Stimulated activated CD8-positive, alpha-beta memory T cell treated with anti-CD3 and anti-CD28 coated beads, Interleukin-12 subunit alpha, Interleukin-12 subunit beta, amount 100 ng/mL, for 1 hour (primary cell): Measurements from ENCODE around the gene ZNRF3.
"Not testable (repeated sequence)": the region's sequence is repeated elsewhere in the genome, so short reads cannot be mapped to it uniquely, and the experiment has no call there.

Experiments
- DNase-seq: peaks from one replicate; pipeline ENCODE4 v3.0.0-alpha.2; 2020; ENCODE audit warnings: low read depth

The ZNRF3 gene

GRCh38 chr22:28884747-28885350 lies 1.5 kb downstream of the ZNRF3 start:
- no peak for DNase-seq

DNA sequence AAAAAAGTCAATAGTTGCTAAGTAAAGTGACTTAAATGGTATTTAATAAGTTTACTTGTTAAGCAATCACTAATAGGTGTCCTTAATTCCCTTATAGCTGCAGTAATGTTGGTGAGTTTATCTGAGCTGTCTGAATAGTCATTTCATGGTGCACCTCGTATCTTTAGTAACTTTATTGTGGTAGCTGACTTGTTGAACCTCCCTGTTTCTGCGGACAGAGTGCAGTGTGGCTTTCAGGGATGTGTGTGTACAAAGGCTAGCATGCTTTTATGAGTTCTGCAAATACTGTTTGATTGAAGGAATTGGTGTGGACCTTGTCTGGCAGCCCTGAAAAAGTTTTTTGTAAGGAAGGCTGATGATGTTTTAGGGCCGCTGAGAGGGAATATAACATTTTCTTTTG lies 2.6 kb downstream of the ZNRF3 start:
- DNase-seq: no peak

GRCh38 chr22:28886679-28887078 lies 3.3 kb downstream of the ZNRF3 start:
- DNase-seq: not testable (repeated sequence)

- no peak for DNase-seq
These were observed 4.5 kb downstream of the ZNRF3 start for GRCh38 chr22:28887725-28888459.

DNA sequence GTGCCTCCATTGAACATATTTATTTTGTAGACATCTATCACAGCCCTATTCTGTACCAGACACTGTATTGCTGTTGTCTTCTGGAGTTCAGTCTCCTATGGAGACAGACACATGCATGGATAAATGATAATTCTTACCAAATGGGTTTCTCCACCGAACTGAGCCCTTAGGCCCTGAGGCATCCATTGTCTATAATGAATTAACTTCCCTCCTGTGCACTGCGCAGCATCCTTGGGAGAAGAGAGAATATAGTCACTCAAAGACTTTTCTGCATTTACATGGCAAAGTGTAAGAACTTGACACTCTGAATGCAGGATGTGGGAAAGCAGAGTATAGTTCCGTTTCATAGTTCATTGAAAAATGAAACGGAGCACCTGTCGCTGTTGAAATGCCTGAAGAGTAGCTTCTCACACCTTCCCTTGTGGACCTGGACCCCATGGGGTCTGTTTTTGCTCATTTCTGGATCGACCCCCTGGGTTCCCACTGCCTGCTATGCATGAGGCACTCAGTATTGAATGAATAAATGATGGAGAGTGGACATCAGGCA lies 6.2 kb downstream of the ZNRF3 start:
- DNase-seq: no peak

DNA sequence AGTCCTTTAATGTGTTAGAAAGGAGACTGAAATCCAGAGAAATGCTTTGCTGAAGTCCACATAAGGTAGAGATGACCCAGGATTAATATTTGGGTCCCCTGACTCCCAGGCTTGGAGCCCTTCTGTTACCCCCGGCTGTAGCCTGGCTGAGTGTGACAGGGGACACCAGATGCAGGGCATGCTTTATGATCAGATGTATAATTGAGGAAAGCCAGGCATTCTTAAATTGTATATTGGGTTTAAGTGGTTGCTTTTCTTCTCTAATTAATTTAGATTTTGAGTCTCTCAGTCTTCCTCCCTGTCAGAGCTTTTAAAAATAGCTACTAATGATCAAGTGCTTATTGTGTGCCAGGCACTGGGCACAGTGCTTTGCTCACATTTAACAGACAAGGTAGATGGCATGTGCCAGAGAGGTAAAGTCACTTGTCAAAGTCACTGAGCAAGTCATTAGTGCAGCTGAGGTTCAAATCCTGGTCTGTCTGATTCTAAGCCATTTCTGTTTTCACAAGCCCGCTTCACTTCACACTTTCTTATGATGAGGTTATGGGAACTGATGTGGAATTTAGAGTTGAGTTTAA lies 7.9 kb downstream of the ZNRF3 start:
- DNase-seq: no peak

DNA sequence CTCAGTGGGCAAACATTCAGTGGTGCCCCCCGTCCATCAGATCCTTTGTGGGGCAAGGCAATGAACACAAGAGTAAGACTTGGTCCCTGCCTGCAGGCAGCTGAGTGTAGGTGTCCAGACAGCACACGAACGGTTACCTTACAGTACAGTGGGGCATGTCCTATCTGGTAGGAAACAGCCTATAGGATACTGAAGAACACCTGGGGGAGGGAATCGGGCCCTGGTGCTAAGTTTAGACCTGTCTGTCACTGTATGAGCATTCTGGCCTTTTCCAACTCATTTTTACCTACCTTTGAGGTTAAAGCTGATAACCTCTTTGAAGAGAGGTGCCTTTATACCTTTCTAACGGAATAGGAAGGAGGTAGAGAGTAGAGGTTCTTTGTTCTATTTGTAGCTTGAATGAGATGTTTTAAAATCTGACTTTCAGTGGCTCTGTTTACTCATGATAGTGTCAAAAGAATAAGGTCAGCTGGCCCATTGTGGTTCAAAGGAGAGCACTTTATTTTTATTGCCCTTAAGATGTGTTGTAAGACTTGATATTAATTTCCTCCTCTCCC lies 8.9 kb downstream of the ZNRF3 start:
- DNase-seq: no peak

DNA sequence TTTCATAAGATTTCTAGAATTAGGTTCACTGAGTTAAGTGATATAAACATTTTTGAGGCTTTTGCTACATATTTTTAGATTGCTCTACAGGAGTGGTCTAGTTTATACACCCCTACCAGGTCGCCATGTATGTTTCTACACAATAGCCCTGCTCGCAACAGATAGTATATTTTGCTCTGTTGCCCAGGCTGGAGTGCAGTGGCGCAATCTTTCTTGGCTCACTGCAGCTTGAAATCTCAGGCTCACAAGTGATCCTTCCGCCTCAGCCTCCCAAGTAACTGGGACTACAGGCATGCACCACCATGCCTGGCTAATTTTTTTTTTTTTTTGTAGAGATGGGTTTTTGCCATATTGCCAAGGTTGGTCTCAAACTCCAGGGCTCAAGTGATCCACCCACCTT lies 10.4 kb downstream of the ZNRF3 start:
- DNase-seq: no peak

DNA sequence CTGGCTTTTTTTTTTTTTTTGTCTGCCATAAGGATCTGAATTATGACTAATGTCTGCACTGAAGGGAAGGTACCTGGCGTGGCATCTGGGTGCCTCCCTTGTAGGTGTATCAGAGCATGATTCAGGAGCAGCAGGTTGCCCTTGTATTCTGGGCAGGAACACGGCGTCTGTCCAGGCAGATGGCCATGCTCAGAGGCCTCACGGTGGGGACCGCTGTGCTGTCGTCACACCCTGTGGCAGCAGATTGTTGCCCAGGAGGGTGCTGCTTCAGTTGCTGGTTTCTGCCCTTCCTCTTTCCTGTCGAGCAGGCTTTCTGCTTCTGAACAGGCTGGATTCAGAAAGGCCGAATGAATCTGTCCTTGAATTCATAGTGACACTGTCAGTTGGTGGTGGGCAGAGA lies 11.0 kb downstream of the ZNRF3 start:
- DNase-seq: no peak

DNA sequence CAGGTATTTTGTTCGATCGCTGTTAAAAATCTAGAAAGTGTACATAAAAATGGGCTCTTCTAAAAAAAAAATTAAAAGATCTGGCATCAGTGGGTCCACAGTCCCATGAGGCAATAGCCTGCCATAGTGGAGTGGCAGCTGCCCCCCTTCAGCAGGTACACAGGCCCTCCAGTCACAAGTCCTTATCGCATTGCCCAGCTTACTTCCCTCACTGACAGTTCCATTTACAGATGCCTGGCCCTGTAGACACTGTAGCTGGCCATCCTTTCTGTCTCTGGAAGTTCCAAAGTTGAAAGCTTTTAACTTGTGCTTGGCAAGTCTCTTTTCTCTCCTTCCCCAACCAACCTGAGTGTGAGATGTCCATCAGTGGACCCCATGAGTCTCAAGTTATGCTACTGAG lies 11.4 kb downstream of the ZNRF3 start:
- no peak for DNase-seq

DNA sequence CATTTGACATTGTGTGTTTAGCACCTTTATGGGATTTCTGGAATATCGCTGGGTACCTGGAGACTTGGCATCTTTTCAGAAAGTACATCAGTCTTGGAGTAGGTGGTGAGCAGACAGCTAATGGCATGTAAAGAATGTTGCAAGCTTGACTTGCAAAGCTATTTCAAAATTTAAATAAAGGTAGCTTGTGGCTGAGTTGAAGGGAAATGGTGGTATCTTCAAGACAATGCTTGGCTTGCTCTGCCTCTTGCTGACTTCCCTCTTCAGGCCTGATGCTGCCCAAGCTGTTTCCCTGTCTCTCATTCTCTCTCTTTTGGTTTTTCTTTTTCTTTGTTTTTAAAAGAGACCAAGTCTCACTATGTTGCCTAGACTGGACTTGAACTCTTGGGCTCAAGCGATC lies 13.2 kb downstream of the ZNRF3 start:
- DNase-seq: no peak

GRCh38 chr22:28898233-28898629 lies 14.9 kb downstream of the ZNRF3 start:
- no peak for DNase-seq

GRCh38 chr22:28899199-28899853 lies 16.0 kb downstream of the ZNRF3 start:
- no peak for DNase-seq

GRCh38 chr22:28900379-28900925 lies 17.1 kb downstream of the ZNRF3 start:
- DNase-seq: no peak

DNA sequence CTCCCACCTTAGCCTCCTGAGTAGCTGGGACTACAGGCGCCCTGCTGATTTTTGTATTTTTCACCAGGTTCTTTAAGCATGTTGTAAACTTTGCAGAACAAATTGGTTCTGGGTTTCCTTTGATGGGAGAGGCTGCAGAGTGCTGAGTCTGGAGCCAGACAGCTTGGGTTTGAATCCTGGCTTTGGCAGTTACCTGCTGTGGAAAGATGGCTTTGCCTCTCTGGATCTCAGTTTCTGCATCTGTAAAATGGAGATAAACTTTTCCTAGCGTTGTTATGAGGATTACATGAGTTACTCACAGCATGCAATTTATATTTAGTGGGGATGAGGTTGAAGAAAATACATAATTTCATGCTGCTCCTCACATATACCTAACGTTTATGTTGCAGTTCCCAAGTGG lies 19.1 kb downstream of the ZNRF3 start:
- no peak for DNase-seq

GRCh38 chr22:28903080-28903479 lies 19.7 kb downstream of the ZNRF3 start:
- DNase-seq: no peak

DNA sequence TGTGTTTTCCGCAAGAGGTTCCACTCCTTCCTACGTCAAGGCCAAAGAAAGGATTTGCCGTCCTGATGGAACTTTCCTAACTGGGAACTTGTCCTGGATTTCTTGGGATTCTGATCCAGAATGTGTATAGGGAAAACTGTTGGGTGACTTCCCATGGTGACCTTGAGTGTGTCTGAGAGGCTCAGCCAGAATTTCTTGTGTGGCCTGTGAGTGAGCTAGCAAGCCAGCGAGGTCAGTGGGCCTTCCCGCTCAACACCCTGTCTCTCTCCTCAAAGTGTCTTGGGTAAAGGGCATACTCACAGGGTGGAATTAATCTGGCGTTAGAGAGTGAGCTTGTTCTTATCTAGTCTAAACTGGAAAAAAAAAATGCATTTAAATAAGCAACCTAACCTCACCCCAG lies 20.4 kb downstream of the ZNRF3 start:
- DNase-seq: no peak

DNA sequence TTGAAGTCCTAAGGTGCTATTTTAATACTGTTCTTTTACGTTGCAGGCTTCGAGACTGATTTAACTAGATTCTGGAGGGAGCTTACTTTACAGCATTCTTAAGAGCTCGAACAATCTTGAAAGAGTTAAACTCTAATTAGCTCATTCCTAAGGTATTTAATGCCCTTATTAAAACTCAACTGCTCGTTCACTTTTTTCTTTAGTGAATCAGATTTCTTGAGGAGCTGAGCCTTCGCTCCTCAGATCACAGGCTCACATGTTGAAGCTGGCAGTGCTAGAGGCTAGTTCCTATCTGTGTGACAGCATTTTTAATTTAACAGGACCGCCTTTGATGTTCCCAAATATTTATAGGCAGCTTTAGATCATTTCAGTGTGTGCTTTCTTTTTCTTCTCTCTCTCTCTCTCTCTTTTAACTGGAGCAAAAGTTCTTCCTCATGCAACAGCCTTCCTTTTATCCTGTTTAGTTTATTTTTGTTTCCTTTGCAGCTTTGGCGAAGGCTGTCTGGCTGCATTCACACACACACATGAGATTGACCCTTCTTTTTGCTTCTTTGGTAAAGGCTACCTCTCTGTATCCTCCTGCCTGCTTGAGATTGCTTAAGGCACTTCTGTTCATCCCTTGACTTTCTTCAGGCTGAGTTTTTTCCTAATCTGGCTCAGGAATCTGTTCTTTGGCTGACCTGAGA lies 21.0 kb downstream of the ZNRF3 start:
- no peak for DNase-seq

GRCh38 chr22:28905256-28905832 lies 22.0 kb downstream of the ZNRF3 start:
- DNase-seq: no peak

DNA sequence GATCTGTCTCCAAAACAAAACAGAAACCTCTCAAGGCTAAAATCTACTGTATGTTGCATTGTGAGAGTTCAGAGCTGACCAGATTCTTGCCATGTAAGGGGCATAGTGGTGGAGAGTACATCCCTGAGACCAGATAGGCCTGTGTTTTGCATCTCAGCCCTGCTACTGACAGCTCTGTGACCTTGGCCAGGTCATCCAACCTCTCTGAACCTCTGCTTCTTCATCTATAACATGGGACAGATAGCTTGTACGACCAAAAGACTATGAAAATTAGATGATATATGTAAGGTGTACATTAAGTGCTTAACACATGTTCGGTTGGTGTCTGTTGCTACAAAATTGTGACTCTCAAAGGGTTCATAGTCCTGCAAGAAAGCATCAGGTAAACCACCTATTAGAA lies 22.9 kb downstream of the ZNRF3 start:
- no peak for DNase-seq

DNA sequence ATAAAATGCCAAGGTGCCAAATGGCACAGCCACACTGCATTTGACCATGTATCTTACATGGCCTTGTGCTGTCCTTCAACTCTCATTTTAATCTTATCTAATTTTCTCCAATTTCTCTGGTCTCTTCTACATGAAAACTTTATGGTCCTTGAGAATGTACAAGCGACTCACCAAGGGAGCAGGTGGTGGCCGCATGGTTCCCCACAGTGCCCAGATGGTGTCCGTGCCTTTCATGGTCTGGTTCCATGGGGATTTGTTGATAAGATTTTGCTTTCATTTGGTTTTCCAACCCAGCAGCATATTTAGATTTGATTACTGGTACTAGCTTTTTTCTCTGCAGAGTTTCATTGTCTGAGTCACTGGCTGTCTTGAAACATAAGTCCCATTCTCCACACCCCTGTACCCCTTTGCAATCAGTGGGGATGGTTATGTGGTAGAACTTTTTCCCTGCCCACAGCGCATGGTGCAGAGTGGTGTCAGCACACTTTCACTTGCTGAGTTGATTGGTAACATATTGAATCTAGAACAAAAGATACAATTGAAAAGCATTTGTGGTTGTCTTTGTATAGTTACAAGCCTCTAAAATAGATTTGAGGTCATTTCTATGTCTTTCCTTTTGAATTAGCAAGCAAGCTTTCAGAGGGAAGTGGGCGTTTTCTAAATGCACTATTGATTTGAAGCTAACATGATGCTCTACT lies 24.1 kb downstream of the ZNRF3 start:
- no peak for DNase-seq
